ENCODE results near the gene C1orf116.

The C1orf116 gene

GRCh38 chr1:207019661-207020060 lies 12.9 kb downstream of the C1orf116 start:
- DNase-seq (ENCODE audit: low read depth): no peak

- DNase-seq (ENCODE audit: low read depth): no peak
These were observed 13.4 kb downstream of the C1orf116 start for GRCh38 chr1:207019161-207019560.

DNA sequence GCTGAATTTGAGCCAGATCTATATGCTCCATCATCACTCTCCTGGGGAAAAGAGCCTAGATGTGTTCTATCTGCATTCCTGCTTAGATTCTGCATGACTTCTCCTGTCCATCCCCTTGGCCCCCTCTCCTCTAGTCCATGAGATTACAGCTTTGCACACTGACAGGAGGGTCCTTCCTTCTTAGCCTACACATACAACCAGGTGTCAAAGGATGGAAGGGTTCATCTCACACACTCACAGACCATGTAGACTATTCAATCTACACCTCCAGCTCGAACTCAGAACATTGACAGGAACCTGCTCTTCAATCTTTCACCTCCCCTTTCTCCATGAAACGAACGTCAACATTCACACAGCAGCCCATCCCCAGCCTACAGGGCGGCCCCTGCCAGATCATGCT lies 13.8 kb downstream of the C1orf116 start:
- no peak for DNase-seq (ENCODE audit: low read depth)

GRCh38 chr1:207017615-207018559 lies 14.7 kb downstream of the C1orf116 start:
- no peak for DNase-seq (ENCODE audit: low read depth)

DNA sequence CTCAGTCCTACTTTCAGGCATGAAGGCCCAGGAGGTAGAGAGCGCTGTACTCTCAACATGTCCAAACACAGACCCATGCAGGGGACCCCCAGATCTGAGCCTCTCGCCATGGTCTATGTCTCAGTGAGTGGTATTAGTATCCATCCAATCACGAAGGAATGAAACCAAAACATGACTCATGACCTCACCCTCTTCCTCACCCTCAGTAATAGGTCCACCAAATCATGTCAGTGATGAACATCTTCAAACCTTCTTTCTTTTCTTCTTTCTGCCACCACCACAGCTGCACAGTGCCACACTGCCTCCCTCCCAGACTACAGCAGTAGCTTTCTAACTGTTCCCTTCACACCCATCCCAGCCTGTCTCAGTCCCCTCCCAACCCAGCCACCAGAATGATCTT lies 16.8 kb downstream of the C1orf116 start:
- no peak for DNase-seq (ENCODE audit: low read depth)

- no peak for DNase-seq (ENCODE audit: low read depth)
These were observed 17.8 kb downstream of the C1orf116 start for GRCh38 chr1:207014728-207015127.

DNA sequence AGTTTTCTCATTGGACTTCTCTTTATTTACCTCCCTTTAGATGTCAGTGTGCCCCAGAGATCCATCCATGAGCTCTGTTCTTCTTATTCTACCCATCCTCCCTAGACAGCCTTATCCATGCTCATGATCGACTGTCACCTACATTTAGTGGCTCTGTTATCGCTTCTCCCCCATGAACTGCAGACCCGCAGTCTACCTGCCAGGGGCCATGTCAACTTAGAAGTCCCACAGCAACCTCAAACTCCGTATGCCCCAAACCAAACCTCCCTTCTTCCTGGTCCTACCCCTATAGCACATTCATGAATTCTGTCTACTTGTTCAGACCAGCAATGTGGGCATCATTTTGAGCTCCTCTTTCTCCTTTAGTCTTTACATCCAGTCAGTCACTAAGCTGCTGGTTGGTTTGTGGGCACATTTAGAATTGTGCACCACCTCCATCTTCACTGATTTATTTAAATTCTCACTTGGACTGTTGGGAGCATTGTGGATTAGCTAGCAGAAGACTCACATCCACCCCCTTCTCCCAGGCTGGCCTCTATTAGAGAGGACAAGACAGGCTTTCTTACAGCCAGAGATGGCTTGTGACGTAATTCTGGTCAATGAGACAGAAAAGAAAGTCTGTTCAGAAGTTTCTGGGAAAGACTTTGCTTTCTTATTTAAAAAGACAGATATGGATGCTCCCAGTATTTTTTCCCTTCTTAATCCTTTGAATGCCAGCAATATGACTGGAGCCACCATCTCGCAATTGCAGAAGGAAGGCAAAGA lies 19.1 kb downstream of the C1orf116 start:
- DNase-seq (ENCODE audit: low read depth): no peak

GRCh38 chr1:207010726-207011125 lies 21.8 kb downstream of the C1orf116 start:
- DNase-seq (ENCODE audit: low read depth): no peak

- no peak for DNase-seq (ENCODE audit: low read depth)
These were observed 22.6 kb downstream of the C1orf116 start for GRCh38 chr1:207009945-207010344.

- no peak for DNase-seq (ENCODE audit: low read depth)
These were observed 23.2 kb downstream of the C1orf116 start for GRCh38 chr1:207009182-207009850.

DNA sequence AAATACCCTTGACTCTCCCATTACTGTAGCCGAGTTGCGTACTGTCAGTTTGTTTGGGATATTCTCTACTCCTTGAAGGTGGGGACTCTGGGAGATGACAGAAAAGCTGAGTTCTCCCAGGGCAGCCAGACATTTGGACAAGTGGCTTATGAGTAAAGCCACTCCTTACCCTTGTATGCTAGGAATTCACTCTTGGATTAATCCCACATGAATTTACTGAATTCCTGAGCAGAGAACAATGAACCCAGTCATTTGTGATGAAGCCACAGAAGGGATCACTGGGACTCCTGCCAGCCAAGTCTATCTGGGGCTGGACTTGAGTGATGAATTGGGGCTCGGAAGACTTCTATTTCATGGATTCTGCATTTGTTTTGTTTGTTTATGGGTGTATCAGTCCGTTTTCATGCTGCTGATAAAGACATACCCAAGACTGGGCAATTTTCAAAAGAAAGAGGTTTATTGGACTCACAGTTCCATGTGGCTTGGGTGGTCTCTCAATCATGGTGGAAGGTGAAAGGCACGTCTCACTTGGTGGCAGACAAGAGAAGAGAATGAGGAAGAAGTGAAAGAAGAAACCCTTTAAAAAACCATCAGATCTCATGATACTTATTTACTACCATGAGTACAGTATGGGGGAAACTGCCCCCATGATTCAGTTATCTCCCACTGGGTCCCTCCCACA lies 25.1 kb downstream of the C1orf116 start:
- peak; percentile 94 for DNase-seq (ENCODE audit: low read depth)

- DNase-seq (ENCODE audit: low read depth): no peak
These were observed 25.6 kb downstream of the C1orf116 start for GRCh38 chr1:207006914-207007313.

- no peak for DNase-seq (ENCODE audit: low read depth)
These were observed 26.5 kb downstream of the C1orf116 start for GRCh38 chr1:207006083-207006482.

DNA sequence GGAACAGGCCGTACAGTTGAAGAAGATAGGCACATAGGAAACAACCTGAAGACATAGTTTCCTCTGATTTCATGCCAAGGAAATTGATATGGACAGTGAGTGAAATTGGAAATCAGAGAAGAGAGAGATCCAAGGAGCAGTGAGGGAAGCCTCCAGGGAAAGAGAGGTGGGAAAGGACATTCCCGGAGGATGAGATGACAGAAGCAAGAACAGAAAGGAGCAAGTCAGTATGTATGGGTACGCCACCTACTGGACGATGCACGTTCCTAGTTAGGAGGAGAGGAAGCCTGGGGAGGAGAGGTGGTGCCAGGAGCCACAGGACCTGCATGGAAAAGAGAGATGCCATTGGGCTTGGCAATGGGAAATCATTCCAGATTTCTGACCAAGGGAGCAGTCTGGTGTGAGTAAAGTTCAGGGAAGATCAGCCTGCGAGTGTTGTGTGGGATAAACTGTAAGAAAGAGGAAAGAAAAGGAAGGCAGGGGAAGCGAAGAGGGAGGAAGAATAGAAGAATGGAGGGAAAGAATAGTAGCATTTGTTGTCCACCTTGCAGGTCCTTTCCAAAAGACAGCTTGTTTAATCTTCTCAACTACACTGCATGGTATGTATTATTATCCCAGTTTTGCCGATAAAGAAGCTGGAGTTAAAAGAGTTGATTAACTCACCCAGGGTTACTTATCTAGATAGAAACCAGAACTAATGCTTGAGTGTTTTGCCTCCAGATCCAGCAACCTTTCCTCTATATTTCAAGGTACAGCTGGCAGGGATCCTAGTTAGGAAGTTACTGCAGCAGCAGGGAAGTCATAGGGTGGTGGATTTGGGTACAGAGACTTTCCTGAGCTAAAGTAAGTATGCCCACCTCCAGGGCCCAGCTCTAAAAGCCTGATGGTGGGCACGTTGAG lies 27.4 kb downstream of the C1orf116 start:
- DNase-seq (ENCODE audit: low read depth): no peak

GRCh38 chr1:207003210-207003609 lies 29.3 kb downstream of the C1orf116 start:
- no peak for DNase-seq (ENCODE audit: low read depth)

- no peak for DNase-seq (ENCODE audit: low read depth)
These were observed 29.8 kb downstream of the C1orf116 start for GRCh38 chr1:207002724-207003146.

GRCh38 chr1:207001492-207002245 lies 30.9 kb downstream of the C1orf116 start:
- no peak for DNase-seq (ENCODE audit: low read depth)

GRCh38 chr1:207000651-207001291 lies 31.8 kb downstream of the C1orf116 start:
- DNase-seq (ENCODE audit: low read depth): no peak

DNA sequence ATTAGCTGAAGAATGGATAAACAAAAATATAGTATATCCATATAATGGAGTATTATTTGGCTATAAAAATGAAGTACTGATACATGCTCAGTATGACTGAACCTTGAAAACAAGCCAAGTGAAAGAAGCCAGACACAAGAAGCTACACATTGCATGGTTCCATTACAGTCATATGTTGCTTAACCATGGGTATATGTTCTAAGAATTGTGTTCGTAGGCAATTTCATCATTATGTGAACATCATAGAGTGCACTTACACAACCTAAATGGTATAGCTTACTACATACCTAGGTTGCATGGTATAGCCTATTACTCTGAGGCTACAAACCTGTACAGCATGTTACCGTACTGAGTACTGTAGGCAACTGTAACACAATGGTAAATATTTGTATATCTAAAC lies 33.7 kb downstream of the C1orf116 start:
- no peak for DNase-seq (ENCODE audit: low read depth)

DNA sequence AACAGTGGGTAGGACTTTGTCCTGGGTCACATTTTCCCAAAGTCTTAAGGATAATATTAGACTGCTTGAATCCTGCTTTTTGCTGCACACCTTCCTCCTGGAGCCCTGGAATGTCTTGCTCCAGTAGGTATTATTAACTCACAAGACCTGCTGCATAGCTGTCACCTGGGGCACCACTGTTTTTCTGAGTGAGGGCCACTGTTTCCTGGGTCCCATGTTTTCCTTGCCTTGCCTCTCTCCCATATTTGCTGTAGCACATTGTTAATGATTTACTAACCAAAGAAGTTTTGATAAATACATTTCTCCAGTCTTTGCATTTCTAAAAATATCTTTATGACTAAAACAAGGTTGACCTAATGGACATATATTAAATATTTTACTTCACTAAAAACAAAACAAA lies 39.8 kb downstream of the C1orf116 start:
- DNase-seq (ENCODE audit: low read depth): no peak
